SK-N-SH (cell line): Measurements from ENCODE around the gene RAB30.

ENCODE experiments used
- ELF1 ChIP-seq: IDR thresholded peaks from 2 replicates; pipeline ENCODE4 v1.4.0; 2012
- EZH2phosphoT487 ChIP-seq: fragments of 200-600 bp; sonication (generic); IDR thresholded peaks from 2 replicates; pipeline ENCODE4 v1.6.1; 2017; ENCODE audit warnings: low read depth, mixed run types, mild to moderate bottlenecking, antibody characterized with exemption, moderate library complexity, borderline replicate concordance
- FOXM1 ChIP-seq: IDR thresholded peaks from 2 replicates; pipeline ENCODE4 v1.4.0; 2012; ENCODE audit warnings: low read depth, mild to moderate bottlenecking
- GABPA ChIP-seq: IDR thresholded peaks from 2 replicates; pipeline ENCODE4 v1.4.0; 2012; ENCODE audit warnings: low read depth, mild to moderate bottlenecking
- JUND ChIP-seq: IDR thresholded peaks from 2 replicates; pipeline ENCODE4 v1.4.0; 2012
- NRF1 ChIP-seq: IDR thresholded peaks from 2 replicates; pipeline ENCODE4 v1.6.1; 2012; ENCODE audit warnings: low read depth, mild to moderate bottlenecking, low read length
- POLR2AphosphoS5 ChIP-seq: IDR thresholded peaks from 2 replicates; pipeline ENCODE4 v1.6.1; 2012; ENCODE audit warnings: low read depth, low read length
- RAD21 ChIP-seq: IDR thresholded peaks from 2 replicates; pipeline ENCODE4 v1.6.1; 2012; ENCODE audit warnings: mild to moderate bottlenecking, low read length
- RCOR1 ChIP-seq: fragments of 150-350 bp; IDR thresholded peaks from 2 replicates; pipeline ENCODE4 v1.6.1; 2017; ENCODE audit warnings: antibody characterized with exemption, low read length
- REST ChIP-seq: IDR thresholded peaks from 2 replicates; pipeline ENCODE4 v1.6.1; 2012; ENCODE audit warnings: mild to moderate bottlenecking, low read depth, low read length, moderate library complexity
- RFX5 ChIP-seq: IDR thresholded peaks from 2 replicates; pipeline ENCODE4 v1.6.1; 2012; ENCODE audit warnings: mild to moderate bottlenecking, improper control_type of control experiment, low read length
- SMC3 ChIP-seq: IDR thresholded peaks from 2 replicates; pipeline ENCODE4 v1.6.1; 2012; ENCODE audit warnings: low read depth, low read length, improper control_type of control experiment
- TF ChIP-seq, protein P1 (sequence below): fragments of 200-600 bp; sonication (generic); IDR thresholded peaks from 2 replicates; pipeline ENCODE4 v1.6.1; 2017; ENCODE audit warnings: antibody characterized with exemption, mild to moderate bottlenecking, moderate library complexity

- TF ChIP-seq EZH2phosphoT487: no peak
- TF ChIP-seq POLR2AphosphoS5: no peak
- TF ChIP-seq, protein P1, sequence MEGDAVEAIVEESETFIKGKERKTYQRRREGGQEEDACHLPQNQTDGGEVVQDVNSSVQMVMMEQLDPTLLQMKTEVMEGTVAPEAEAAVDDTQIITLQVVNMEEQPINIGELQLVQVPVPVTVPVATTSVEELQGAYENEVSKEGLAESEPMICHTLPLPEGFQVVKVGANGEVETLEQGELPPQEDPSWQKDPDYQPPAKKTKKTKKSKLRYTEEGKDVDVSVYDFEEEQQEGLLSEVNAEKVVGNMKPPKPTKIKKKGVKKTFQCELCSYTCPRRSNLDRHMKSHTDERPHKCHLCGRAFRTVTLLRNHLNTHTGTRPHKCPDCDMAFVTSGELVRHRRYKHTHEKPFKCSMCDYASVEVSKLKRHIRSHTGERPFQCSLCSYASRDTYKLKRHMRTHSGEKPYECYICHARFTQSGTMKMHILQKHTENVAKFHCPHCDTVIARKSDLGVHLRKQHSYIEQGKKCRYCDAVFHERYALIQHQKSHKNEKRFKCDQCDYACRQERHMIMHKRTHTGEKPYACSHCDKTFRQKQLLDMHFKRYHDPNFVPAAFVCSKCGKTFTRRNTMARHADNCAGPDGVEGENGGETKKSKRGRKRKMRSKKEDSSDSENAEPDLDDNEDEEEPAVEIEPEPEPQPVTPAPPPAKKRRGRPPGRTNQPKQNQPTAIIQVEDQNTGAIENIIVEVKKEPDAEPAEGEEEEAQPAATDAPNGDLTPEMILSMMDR: no peak
- TF ChIP-seq REST: no peak
- TF ChIP-seq FOXM1: no peak
- TF ChIP-seq GABPA: no peak
- TF ChIP-seq RAD21: no peak
- TF ChIP-seq NRF1: no peak
- no peak for TF ChIP-seq RFX5
- TF ChIP-seq RCOR1: no peak
- no peak for TF ChIP-seq ELF1
- no peak for TF ChIP-seq SMC3
- TF ChIP-seq JUND: no peak
Observed at GRCh38 chr11:82969811-82970210, 101.9 kb downstream of the RAB30 start.
